Omental fat pad (tissue), 4 donors: ENCODE results near the gene ZEB1. TPM values are rescaled to one million over a fixed set of nuclear protein-coding genes. Genes with fewer than 3 reads are reported as not detected.

Experiments
- ATAC-seq: fragments of 150-250 bp; one replicate; pipeline ENCODE4 v1.9.1; 2016; ENCODE audit warnings: mild to moderate bottlenecking, moderate library complexity; ENCODE audit not compliant: low FRiP score
- DNase-seq: peaks from one replicate; pipeline ENCODE4 v3.0.0-alpha.2; 2019; ENCODE audit warnings: low spot score
- total RNA-seq, 4 donors: library from RNA; depleted of rRNA; stranded (reverse); fragments of >200 nt; gene quantifications; one replicate each; pipeline ENCODE4 v1.1.0, GENCODE V29; 2016
- TF ChIP-seq, protein P1 (sequence below), 3 donors: fragments of 450-650 bp; IDR thresholded peaks; one replicate each; pipeline ENCODE4 v1.5.1; 2016 to 2017; ENCODE audit warnings: antibody characterized with exemption in 3 of 3, mild to moderate bottlenecking in 3 of 3, moderate library complexity in 2 of 3

The ZEB1 gene
- total RNA-seq, 4 donors from 2014 or later, result 56.6 to 128 (median 71.9) TPM

DNA sequence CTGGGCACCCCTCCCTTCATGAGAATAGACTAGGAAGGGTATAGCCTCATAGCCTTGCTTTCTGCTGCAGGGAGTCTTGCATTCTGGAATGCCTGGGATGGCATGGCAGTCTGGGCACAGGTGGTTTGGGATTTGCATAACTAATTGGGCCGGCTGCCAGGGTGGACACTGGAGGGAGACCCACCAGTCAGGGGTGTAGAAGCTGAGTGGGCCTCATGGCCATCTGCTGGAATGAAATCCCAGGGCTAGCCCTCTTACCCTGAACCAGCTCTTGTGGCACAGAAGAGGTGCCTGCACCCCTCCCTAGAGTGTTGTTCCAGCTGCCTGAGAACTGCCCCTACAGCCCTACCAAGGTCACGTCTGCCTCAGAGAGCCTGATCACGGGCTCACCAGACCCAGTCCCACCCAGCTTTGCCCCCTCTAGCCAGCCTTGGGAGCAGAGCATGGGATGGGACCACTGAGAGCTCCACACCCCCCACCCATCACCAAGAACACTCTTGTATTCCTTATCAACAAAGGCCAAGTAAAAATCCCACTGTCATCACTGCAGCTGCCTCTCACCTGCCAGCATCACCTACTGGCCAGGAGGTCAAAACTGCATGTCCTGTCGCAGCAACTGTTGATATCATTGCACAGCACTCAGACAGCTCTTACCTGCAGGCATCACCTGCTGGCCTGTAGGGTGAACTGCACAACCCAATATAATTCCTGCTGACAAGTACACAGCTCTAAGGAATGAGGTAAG is 148.9 kb downstream of the ZEB1 start:
- no peak for ATAC-seq
- no peak for DNase-seq
- TF ChIP-seq, protein P1, sequence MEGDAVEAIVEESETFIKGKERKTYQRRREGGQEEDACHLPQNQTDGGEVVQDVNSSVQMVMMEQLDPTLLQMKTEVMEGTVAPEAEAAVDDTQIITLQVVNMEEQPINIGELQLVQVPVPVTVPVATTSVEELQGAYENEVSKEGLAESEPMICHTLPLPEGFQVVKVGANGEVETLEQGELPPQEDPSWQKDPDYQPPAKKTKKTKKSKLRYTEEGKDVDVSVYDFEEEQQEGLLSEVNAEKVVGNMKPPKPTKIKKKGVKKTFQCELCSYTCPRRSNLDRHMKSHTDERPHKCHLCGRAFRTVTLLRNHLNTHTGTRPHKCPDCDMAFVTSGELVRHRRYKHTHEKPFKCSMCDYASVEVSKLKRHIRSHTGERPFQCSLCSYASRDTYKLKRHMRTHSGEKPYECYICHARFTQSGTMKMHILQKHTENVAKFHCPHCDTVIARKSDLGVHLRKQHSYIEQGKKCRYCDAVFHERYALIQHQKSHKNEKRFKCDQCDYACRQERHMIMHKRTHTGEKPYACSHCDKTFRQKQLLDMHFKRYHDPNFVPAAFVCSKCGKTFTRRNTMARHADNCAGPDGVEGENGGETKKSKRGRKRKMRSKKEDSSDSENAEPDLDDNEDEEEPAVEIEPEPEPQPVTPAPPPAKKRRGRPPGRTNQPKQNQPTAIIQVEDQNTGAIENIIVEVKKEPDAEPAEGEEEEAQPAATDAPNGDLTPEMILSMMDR (IDR thresholded peaks at IDR 0.05), result no peak

DNA sequence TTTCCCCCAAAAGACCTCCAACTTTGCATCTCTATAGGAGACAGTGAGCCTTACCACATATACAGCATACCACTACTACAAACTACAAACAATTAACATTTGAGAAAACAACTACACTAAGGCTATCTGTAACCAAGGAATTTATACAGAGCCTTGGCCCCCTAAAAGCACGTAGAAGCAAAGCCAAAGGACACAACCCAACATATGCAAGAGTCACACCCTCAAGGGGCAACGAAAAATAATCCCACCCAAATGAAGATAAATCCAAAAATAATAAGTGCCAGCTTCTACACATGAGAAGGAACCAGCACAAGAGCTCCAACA is 149.5 kb downstream of the ZEB1 start:
- ATAC-seq (no peak), DNase-seq (no peak)
- TF ChIP-seq, protein P1 (IDR thresholded peaks at IDR 0.05), result no peak

DNA sequence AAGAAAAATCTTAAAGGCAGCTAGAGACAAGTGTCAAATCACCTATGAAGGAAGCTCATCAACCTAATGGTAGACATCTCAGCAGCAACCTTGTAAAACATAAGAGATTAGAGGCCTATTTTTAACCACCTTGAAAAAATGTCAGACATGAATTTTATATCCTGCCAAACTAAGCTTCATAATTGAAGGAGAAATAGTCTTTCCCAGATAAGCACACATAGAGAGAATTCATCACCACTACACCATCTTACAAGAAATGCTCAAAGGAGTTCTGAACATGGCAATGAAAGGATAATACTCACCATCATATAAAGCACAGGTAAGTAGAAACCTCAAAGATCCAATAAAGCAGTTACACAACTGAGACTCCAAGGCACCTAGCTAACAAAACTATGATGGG is 156.5 kb downstream of the ZEB1 start:
- ATAC-seq, result no peak
- DNase-seq, result no peak
- TF ChIP-seq, protein P1 (IDR thresholded peaks at IDR 0.05), result no peak

DNA sequence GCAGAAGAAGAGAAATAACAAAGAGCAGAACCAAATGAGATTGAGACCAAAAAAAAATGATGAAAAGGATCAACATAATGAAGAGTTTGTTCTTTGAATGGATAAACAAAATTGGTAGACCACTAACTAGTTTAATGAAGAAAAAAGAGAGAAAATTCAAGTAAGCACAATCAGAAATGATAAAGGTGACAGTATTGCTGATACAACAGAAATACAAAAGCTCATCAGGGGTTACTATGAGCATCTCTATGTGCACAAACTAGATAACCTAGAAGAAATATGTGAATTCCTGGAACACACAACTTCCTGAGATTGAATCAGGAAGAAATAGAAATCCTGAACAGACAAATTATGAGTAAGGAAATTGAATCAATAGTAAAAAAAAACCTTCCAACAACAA is 157.1 kb downstream of the ZEB1 start:
- DNase-seq, result no peak
- no peak for ATAC-seq
- TF ChIP-seq, protein P1 (IDR thresholded peaks at IDR 0.05), result no peak

DNA sequence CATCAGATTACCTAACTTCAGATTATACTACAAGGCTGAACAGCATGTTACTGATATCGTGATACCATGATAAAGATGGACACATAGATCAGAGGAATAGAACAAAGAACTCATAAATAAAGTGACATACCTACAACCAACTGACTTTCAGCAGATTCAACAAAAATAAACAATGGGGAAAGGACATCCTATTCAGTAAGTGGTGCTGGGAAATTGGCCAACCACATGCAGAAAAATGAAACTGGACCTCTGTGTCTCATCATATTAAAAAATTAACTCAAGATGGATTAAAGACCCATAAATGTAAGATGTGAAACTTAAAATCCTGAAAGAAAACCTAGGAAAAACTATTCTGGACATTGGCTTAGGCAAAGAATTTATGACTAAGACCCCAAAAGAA is 158.6 kb downstream of the ZEB1 start:
- no peak for ATAC-seq
- DNase-seq, result no peak
- TF ChIP-seq, protein P1 (IDR thresholded peaks at IDR 0.05), result no peak

DNA sequence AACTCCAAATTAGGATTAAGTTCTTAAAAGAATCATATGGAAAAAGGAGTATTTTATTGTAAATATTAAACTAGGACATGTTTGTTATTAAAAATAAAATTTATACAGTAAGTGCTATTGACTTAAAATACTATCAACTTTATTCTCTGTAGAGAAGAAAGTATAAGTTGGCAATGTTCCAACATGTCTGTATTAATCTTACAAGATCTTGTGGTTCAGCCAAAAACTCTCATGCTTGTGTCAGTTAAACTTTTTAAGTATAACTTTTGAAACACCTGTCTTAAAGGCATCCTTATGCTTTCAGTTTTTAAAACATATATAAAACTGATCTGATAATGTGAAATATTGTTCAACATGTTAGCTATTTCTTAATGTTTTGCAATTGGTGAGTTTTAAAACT is 160.7 kb downstream of the ZEB1 start:
- no peak for DNase-seq
- TF ChIP-seq, protein P1 (IDR thresholded peaks at IDR 0.05), result no peak
- no peak for ATAC-seq

DNA sequence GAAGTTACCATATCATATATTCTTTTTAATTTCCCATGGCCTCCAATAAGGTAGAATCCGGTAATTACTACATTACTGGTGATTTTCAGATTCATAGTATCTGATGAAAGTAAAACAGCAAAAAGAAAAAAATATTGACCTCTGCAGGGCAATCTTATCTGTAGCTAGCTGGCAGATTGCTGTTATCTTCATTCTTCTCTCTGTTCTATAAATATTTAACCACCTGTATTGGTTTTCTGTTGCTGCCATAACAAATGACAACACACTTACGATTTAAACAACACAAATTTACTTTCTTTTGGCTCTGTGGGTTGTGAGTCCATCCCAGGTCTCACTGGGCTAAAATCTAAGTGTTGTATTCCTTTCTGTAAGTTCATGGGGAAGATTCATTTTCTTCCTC is 164.5 kb downstream of the ZEB1 start:
- ATAC-seq, result no peak
- TF ChIP-seq, protein P1 (IDR thresholded peaks at IDR 0.05), result no peak
- no peak for DNase-seq
